Mucosa of stomach (tissue), 1 donor: ENCODE measurements around the gene ZSCAN30.

Source experiments
- H3K27me3 ChIP-seq: one replicate; pipeline ENCODE4 v1.7.0; 2013; ENCODE audit warnings: mild to moderate bottlenecking, low read length; ENCODE audit not compliant: control insufficient read depth, insufficient read depth
- H3K36me3 ChIP-seq: one replicate; pipeline ENCODE4 v1.7.0; 2013; ENCODE audit warnings: low read length; ENCODE audit not compliant: control insufficient read depth, insufficient read depth
- H3K4me1 ChIP-seq: one replicate; pipeline ENCODE4 v1.7.0; 2013; ENCODE audit warnings: mild to moderate bottlenecking, low read length; ENCODE audit not compliant: control insufficient read depth, insufficient read depth
- H3K4me3 ChIP-seq: one replicate; pipeline ENCODE4 v1.7.0; 2013; ENCODE audit warnings: low read length
- H3K9ac ChIP-seq: one replicate; pipeline ENCODE4 v1.7.0; 2013; ENCODE audit warnings: mild to moderate bottlenecking, low read length, moderate library complexity
- H3K9me3 ChIP-seq: one replicate; pipeline ENCODE4 v1.7.0; 2013; ENCODE audit warnings: mild to moderate bottlenecking, low read length, moderate library complexity; ENCODE audit not compliant: control insufficient read depth
- donor health status: Pancreatic carcinoma.

The ZSCAN30 gene

DNA sequence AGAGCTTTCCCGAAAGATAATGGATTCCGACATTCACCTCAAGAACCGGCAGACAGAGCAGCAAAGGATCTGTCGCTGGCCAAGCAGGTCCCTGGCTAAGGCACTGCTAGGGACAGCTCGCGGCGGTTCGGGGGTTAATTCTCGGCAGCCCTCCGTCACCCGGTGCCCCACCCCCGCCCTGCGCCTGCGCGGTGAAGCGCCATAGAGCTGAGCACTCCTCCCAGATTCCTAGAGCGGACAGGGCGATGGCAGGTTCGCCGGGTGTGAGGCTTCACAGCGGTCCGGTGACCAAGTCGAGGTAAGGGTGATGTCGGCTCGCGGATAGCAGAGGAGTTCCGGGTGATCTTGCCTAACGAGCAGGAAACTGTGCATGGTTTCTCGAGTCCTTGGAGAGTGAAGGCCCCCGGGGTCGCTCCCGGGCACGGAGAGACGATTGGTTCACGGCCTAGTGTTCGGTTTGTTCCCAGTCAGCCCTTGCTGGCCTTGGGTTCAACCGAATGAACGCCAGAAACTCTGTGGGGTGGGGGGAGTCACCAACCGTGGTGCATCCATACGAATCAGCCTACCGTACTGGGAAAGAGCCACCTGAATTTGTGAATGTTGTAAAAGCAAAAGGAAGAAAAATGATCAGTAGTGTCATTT lies at the start of gene ZSCAN30:
TSS of gene ZSCAN30 (minus strand) at position 136 of the 642 bp plus-strand sequence. CDS start 25,877 bp downstream, outside the sequence.
- Histone ChIP-seq H3K4me1 (peaks cover 7% of the 10 kb centered on the region), H3K36me3 (no peaks in the 10 kb centered on the region), H3K9ac (peak within 1 kb of the TSS; percentile 74), H3K27me3 (no peaks in the 10 kb centered on the region), H3K4me3 (peak within 1 kb of the TSS; percentile 54), H3K9me3 (no peaks in the 10 kb centered on the region)

DNA sequence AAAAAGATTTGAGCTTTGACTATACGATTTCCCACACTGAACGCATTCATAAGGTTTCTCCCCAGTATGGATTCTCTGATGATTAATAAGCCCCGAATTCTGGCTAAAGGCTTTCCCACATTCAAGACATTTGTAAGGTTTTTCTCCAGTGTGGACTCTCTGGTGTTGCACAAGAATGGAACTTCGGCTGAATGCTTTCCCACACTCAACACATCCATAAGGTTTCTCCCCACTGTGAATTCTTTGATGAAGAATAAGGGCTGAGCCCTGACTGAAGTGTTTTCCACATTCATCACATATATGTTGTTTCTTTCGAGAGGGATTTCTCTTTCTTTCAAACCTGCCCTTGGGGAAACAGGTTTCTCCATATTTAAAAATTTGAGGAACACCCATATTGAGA lies 47.3 kb upstream of the ZSCAN30 start:
- Histone ChIP-seq H3K9me3 (no peaks in the 10 kb centered on the region), H3K4me3 (no peak overlapping the region), H3K9ac (no peak overlapping the region), H3K27me3 (no peaks in the 10 kb centered on the region), H3K4me1 (no peaks in the 10 kb centered on the region), H3K36me3 (peaks cover 5% of the 10 kb centered on the region)

DNA sequence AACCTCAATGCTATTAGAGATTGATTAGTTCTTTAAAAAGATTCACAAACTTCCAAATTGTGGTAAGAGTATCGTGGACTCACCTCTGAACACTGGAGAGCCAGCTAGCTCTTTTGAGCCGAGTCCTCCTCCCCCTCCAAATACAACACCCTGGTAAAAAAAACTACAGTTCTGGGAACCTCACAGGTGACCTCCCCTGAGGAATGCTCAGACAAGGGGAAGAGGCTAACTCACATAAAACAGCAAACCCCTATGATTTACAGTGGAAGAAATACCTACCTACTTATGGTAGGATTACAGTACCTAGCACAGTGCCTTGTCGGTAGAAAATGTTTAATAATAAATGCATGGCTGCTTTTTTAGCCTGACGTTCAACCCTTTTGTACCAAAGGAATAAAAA lies 45.8 kb upstream of the ZSCAN30 start:
- Histone ChIP-seq H3K4me3 (no peak overlapping the region), H3K27me3 (no peaks in the 10 kb centered on the region), H3K36me3 (peaks cover 5% of the 10 kb centered on the region), H3K9me3 (no peaks in the 10 kb centered on the region), H3K4me1 (no peaks in the 10 kb centered on the region), H3K9ac (no peak overlapping the region)

DNA sequence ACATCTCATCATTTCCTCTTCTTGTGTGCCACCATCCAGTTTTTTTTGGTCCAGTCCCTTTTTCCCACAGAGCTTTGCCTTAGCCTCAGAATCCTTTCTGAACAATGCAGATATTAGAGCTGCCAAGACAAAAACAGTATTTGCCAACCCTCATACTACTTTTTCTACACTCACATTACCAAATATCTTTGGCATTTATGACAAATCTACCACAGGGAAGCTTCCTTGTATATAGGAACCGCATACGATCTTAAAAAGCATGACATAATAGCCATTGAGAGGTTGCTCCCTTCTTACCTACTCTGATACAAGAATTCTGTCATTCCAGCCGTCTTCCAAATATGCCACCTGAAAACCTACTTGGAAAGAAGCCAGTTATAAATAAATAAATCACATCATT lies 44.8 kb upstream of the ZSCAN30 start:
- Histone ChIP-seq H3K27me3 (no peaks in the 10 kb centered on the region), H3K9me3 (no peaks in the 10 kb centered on the region), H3K4me1 (no peaks in the 10 kb centered on the region), H3K4me3 (no peak overlapping the region), H3K9ac (no peak overlapping the region), H3K36me3 (peaks cover 5% of the 10 kb centered on the region)

DNA sequence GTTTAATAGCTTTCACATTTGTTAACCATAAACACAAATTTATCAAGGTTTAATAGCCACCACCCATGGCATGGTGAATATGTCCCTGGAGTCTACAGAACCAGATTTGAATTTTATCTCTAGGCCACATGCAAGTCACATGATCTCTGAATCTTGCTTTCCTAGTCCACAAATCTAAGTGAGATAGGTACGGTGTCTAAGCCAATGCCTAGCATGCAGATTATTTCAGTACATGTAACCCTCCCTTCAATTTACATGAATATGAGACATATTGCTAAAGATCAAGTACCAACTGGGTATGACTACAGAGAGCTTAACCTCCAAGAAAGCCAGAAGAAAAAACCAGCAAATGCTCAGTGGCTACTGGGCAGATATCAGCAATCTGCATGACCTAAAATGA lies 44.2 kb upstream of the ZSCAN30 start:
- Histone ChIP-seq H3K36me3 (peaks cover 5% of the 10 kb centered on the region), H3K9ac (no peak overlapping the region), H3K27me3 (no peaks in the 10 kb centered on the region), H3K9me3 (no peaks in the 10 kb centered on the region), H3K4me3 (no peak overlapping the region), H3K4me1 (no peaks in the 10 kb centered on the region)

DNA sequence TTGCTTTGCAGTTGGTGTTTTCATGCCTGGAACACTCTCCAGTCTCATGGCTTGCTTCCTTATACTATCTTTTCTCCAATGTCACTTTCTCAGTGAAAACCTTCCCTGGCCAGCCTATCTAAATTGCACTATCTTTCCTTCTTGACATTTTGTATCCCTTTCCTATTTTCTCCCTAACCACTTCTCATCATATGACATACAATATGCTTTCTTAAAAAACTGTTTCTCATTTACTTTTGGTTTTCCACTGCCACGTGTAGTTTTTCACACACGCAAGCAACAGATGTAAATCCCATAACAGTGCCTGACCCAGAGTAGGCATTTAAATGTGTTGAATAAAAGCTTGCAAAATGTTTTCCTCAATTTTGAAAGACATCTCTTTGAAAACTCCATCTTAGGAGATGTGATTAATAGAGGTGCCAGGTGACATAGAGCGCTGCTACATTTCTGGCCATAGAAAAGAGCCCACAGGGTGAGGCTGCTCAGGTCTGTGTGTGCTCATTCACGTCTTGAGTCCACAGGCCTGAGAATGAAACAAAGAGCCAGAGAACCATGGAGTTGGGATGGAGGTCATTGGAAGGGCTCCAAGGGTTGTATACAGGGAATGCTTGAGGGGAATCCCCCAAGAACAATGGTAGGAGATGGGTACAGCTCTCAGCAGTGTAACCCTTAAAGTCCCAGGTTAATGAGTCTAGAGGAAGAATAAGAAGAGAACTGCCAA lies 41.5 kb upstream of the ZSCAN30 start:
- Histone ChIP-seq H3K36me3 (no peaks in the 10 kb centered on the region), H3K9me3 (no peaks in the 10 kb centered on the region), H3K27me3 (no peaks in the 10 kb centered on the region), H3K9ac (no peak overlapping the region), H3K4me1 (no peaks in the 10 kb centered on the region), H3K4me3 (no peak overlapping the region)

DNA sequence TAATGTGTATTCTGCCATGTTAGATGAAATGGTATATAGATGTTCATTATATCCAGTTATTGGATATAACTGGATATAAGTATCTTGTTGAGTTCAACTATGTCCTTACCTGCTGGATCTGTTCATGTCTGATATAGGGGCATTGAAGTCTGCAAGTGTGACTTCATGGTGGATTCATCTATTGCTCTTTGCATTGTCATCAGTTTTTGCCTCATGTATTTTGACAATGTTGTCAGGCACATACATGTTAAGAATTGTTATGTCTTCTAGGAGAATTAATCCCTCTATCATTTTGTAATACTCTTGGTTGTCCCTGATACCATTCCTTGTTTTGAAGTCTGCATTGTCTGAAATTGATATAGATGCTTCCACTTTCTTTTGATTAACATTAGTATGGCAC lies 38.8 kb upstream of the ZSCAN30 start:
- Histone ChIP-seq H3K36me3 (no peaks in the 10 kb centered on the region), H3K27me3 (no peaks in the 10 kb centered on the region), H3K9me3 (no peaks in the 10 kb centered on the region), H3K4me3 (no peak overlapping the region), H3K4me1 (no peaks in the 10 kb centered on the region), H3K9ac (no peak overlapping the region)

DNA sequence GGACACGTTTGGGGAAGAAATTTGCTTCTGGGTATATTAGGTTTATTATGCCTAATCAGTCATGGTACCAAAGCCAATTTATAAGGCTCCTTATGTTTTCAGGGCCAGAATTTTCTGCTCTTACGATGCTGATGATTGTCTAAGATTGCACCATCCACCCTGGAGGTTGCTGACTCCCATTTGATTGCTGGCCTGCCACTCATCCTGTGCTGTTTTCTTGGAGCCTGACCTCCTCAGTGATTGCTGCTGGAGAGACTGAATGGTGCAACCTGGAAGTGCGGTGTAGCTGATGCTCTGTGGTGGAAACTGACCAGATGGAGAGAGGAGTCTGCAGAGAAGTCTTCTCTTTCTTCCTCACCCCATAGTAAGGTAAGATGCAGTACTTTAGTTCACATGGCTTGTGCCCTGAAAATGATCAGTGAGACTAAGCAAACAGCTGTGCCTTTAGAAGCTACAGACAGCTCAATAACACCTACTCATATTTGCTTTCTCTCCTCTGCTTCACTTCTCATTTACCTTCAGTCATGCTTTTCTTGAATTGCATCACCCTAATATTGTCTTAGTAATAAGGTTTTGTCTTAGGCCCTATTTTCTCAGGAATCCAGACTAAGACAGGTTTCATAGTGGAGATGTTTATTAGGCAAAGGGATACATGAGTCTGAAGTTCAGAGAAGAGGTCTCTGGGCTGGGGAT lies 36.8 kb upstream of the ZSCAN30 start:
- no peaks in the 10 kb centered on the region for H3K27me3 ChIP-seq
- H3K9ac ChIP-seq, result no peak overlapping the region
- H3K9me3 ChIP-seq, result no peaks in the 10 kb centered on the region
- no peaks in the 10 kb centered on the region for H3K36me3 ChIP-seq
- H3K4me1 ChIP-seq, result no peaks in the 10 kb centered on the region
- no peak overlapping the region for H3K4me3 ChIP-seq

DNA sequence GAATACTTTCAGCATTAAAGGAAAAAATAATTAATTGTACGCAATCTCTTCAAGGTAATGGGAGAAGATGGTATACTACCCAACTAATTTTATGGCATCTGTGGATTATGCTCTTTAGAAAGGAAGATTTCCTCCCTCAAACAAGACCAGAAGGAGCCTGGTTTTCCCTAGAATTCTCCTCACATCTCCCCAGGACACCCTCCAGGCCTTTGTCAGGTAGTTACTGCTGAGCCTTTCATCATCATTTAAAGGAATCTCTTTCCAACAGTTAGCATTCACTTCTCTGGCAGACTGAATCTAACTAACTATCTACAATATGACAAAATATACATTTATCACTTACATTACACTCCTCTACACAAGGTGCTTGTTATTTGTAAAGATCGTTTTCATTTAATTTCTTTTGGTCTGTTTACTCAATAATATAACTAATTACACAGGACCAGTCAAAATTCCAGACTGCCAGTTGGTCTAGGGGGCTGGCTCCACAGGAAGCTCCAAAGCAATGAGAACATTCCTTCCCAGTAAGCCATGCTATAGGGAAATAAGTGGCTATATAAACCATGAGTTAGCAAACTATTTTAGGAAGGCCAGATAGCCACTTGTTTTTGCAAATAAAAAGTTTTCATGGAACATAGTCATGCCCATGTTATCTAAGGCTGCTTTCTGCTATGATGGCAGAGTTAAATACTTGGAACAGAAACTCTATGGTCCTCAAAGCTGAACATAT lies 35.1 kb upstream of the ZSCAN30 start:
- no peak overlapping the region for H3K9ac ChIP-seq
- H3K4me1 ChIP-seq, result no peaks in the 10 kb centered on the region
- H3K4me3 ChIP-seq, result no peak overlapping the region
- H3K9me3 ChIP-seq, result no peaks in the 10 kb centered on the region
- H3K36me3 ChIP-seq, result no peaks in the 10 kb centered on the region
- H3K27me3 ChIP-seq, result no peaks in the 10 kb centered on the region

DNA sequence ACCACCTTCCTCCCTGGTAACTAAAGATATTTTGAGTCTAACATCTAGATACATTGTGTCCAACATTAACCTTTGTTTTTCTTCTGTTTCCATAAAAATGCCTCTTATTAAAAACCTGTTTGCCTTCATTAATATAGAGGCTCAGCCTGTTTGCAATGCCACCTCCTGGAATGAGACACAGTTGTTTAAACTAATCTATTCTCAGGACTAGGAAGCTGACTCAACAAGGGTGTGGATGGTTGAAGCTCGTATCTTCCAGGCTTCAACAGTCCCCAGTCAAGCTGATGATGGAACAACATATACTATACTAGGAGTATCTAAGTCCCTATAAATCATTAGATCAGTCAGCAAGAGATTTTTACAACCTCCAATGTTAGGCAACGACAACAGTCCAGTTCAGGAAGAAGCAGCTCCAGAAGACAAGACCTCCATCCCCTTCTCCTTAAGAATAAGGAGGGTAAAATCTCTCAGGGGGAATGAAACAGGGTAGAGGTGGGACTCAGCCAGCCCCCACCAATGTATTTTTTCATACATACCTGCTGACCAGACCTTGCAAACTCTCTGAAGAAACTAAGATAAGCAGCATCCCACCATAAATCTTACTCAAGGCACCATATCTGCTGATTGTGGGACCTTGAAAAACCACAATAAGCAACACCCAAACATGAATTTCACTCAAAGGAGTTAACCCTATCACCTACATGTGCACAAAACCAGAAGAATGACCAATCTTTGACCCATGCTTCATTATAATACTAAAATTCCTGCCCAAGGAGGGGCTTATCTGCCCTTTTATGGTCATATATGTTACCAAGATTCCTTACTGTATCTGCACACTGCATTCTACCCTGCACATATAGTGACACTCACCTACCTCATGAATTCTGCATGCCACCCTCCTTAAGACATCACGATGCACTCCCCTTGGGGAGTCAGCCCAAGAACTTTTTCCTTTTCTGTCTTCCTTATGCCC lies 32.7 kb upstream of the ZSCAN30 start:
- Histone ChIP-seq H3K27me3 (no peaks in the 10 kb centered on the region), H3K4me3 (no peak overlapping the region)

DNA sequence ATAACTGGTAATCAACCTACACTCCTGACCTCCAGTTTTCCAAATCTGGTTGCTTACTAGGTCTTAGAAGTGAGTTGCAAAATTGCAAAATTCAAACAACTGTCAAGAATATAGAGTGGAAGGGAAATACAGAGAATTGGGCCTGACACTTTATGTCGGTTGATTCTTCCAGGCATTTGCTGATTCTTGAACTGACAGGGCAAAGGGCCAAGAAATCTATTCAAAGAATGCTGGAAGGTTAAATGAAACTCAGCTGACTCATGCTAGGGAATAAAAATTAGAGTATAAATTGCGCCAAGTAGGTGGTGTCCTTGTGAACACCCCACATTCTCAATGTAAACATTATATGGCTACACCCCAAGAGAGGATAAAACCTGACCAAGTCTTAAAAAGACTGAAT lies 21.5 kb upstream of the ZSCAN30 start:
- Histone ChIP-seq H3K4me3 (no peak overlapping the region), H3K9ac (no peak overlapping the region), H3K4me1 (no peaks in the 10 kb centered on the region), H3K36me3 (no peaks in the 10 kb centered on the region), H3K27me3 (no peaks in the 10 kb centered on the region), H3K9me3 (peaks cover 9% of the 10 kb centered on the region)

More for the DNA sequence above, 32.7 kb upstream of the ZSCAN30 start:
- H3K9ac ChIP-seq, result no peak overlapping the region
- H3K36me3 ChIP-seq, result no peaks in the 10 kb centered on the region
- H3K9me3 ChIP-seq, result no peaks in the 10 kb centered on the region
- no peaks in the 10 kb centered on the region for H3K4me1 ChIP-seq
